Measurements from ENCODE around the gene MICAL1. TPM values are rescaled to one million over a fixed set of nuclear protein-coding genes. Genes with fewer than 3 reads are reported as not detected.

MICAL1 gene
- total RNA-seq, 1 experiment from 2014 or later = 92.9 TPM

DNA sequence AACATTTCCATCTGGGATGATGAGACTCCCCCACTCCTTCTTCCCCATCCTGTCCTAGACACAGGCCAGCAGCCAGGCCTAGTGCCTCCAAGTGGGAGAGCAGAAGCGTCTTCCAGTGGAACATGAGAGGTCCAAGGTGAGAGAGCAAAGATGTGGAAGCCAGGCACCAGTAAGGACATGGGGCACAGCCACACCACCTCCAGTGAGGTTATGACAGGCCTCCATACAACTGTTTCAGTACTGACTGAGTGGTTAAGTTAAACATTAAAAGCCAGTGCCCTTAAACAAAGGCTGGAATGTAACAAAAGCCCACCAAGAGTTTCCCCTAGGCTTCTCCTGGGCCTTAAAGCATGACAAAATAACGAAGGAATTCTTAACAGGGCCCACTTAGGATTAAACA lies 22.2 kb upstream of the MICAL1 start:
- Histone ChIP-seq H4K5ac (ENCODE audit: insufficient read length, low read depth, low read length) (no peak overlapping the region), H3K23me2 (ENCODE audit: insufficient read length, low read depth, low read length, poor library complexity, severe bottlenecking) (no peaks in the 10 kb centered on the region), H3K9ac (ENCODE audit: extremely low read depth, insufficient read length, low read length) (no peak overlapping the region), H2BK12ac (ENCODE audit: insufficient read length, low read depth, low read length) (no peak overlapping the region), H4K91ac (ENCODE audit: insufficient read length, low read depth, low read length) (no peak overlapping the region), H4K8ac (replicated peaks; ENCODE audit: insufficient read length, low read depth, low read length) (no peak overlapping the region), H2AFZ (ENCODE audit: low read length) (no peak overlapping the region), H3K4me2 (ENCODE audit: insufficient read depth, insufficient read length, low read length) (no peak overlapping the region), H2AK5ac (ENCODE audit: insufficient read length, low read length) (no peak overlapping the region), H3K56ac (ENCODE audit: insufficient read length, low read depth, low read length) (no peak overlapping the region), H3K79me1 (ENCODE audit: insufficient read depth, low read depth, low read length, poor library complexity, severe bottlenecking) (peaks cover 2% of the 10 kb centered on the region), H3K14ac (ENCODE audit: insufficient read depth, low read length) (no peak overlapping the region), H3K27me3 (ENCODE audit: insufficient read depth, low read length) (no peaks in the 10 kb centered on the region), H4K20me1 (ENCODE audit: control insufficient read depth, insufficient read depth, insufficient read length) (no peaks in the 10 kb centered on the region), H2BK15ac (ENCODE audit: low read depth, low read length) (no peak overlapping the region), H2BK5ac (ENCODE audit: insufficient read length, low read length) (no peak overlapping the region), H3K23ac (ENCODE audit: insufficient read length, low read depth, low read length) (no peak overlapping the region), H3K79me2 (ENCODE audit: insufficient read depth, low read length) (peaks cover 31% of the 10 kb centered on the region; the same call in 1 of the 2 replicates), H3K27ac (ENCODE audit: insufficient read length, low read depth, low read length) (no peak overlapping the region), H3K4me1 (ENCODE audit: insufficient read depth, low read length) (peaks cover 13% of the 10 kb centered on the region; the same call in 1 of the 2 replicates), H3K4ac (ENCODE audit: low read depth, low read length) (no peak overlapping the region), H3K18ac (ENCODE audit: insufficient read length, low read depth, low read length) (no peak overlapping the region), H3K9me3 (ENCODE audit: control insufficient read depth, low read depth, low read length) (no peaks in the 10 kb centered on the region), H2BK120ac (ENCODE audit: low read depth, low read length, poor library complexity, severe bottlenecking) (no peak overlapping the region), H2BK20ac (ENCODE audit: low read depth, low read length, poor library complexity, severe bottlenecking) (no peak overlapping the region), H3T11ph (ENCODE audit: low read length) (no peak overlapping the region)
- peak overlapping the region; percentile 53 to 54; a peak in 3 of 5 replicates for H3K4me3 Mint-ChIP-seq
- TF ChIP-seq, protein P1, sequence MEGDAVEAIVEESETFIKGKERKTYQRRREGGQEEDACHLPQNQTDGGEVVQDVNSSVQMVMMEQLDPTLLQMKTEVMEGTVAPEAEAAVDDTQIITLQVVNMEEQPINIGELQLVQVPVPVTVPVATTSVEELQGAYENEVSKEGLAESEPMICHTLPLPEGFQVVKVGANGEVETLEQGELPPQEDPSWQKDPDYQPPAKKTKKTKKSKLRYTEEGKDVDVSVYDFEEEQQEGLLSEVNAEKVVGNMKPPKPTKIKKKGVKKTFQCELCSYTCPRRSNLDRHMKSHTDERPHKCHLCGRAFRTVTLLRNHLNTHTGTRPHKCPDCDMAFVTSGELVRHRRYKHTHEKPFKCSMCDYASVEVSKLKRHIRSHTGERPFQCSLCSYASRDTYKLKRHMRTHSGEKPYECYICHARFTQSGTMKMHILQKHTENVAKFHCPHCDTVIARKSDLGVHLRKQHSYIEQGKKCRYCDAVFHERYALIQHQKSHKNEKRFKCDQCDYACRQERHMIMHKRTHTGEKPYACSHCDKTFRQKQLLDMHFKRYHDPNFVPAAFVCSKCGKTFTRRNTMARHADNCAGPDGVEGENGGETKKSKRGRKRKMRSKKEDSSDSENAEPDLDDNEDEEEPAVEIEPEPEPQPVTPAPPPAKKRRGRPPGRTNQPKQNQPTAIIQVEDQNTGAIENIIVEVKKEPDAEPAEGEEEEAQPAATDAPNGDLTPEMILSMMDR (conservative IDR thresholded peaks at IDR 0.05) = no peak
- H3K36me3 Mint-ChIP-seq (ENCODE audit: insufficient read depth in 1 of 3, low read depth in 3 of 3) = peaks cover 38 to 88% (median 80%) of the 10 kb centered on the region in 3 experiments
- WGBS (ENCODE audit: extremely low coverage, insufficient read length, low lambda C conversion rate) = no CpG with 5 or more reads among the region's 2 CpGs
- no peaks in the 10 kb centered on the region for H3K9me3 Mint-ChIP-seq
- no peaks in the 10 kb centered on the region for H3K27me3 Mint-ChIP-seq (ENCODE audit: low read depth)
- H3K27ac Mint-ChIP-seq = peak overlapping the region; percentile 78 to 89 (median 87); a peak in 5 of 7 replicates
- no peak for DNase-seq
- H3K4me1 Mint-ChIP-seq = peaks cover 45% of the 10 kb centered on the region in 2 experiments

All from H9 (cell line).